Stimulated activated CD8-positive, alpha-beta memory T cell treated with anti-CD3 and anti-CD28 coated beads, Interleukin-7, amount 100 ng/mL, for 24 hours (primary cell): ENCODE results near the gene PNPLA7.
"Not testable (repeated sequence)": the region's sequence is repeated elsewhere in the genome, so short reads cannot be mapped to it uniquely, and the experiment has no call there.

Experiments used
- DNase-seq: peaks from one replicate; pipeline ENCODE4 v3.0.0-alpha.2; 2020; ENCODE audit warnings: low read depth

The PNPLA7 gene

DNA sequence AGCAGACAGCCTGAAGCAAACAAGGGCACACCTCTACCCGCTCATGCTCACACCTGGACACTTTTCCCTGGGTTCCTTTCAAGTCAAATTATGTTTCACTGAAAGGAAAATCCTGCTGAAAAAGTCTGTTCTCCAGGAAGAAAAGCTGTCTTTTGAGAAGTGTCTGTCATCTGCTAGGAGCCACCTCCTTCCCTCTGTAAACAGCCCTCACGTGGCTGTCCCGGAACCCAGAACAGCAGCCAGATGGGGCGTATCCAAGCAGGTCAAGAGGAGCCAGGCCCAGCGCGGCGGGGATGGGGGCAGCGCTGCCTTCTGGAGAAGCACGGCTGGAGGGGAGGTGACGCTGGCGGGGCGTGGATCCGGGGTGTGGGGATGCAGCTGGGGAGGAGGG is at the start of gene PNPLA7:
Gene PNPLA7 (minus strand): TSS at position 172 of the 391 bp plus-strand sequence. CDS start 205 bp downstream, outside the sequence.
- DNase-seq, result no peak

DNA sequence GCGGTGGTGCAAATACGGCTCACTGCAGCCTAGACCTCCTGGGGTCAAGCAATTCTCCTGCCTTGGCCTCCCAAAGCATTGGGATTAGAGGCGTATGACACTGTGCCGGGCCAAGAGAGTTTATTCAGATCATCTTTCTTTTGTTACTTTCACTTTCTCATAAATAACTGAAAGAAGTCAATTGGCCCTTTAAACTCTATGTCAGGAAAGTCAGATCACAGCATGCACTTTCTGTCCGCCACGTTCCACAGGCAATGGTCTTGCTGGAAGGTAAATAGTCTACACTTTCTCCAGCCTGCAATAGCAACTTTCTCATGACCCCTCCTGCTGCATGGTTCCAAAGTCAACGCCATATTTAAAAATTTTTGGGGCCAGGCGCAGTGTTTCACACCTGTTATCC is 48.7 kb upstream of the PNPLA7 start:
- no peak for DNase-seq

DNA sequence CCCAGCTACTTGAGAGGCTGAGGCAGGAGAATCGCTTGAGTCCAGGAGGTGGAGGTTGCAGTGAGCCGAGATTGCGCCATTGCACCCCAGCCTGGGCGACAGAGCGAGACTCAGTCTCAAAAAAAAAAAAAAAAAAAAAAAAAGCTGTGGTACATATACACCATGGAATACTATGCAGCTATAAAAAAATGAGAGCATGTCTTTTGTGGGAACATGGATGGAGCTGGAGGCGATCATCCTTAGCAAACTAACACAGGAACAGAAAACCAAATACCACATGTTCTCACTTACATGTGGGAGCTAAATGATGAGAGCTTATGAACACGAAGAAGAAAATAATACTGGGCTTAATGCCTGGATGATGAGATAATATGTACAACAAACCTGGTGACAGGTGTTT is 46.4 kb upstream of the PNPLA7 start:
- DNase-seq, result not testable (repeated sequence)

- no peak for DNase-seq
Observed at GRCh38 chr9:137593176-137593575, 43.0 kb upstream of the PNPLA7 start.

DNA sequence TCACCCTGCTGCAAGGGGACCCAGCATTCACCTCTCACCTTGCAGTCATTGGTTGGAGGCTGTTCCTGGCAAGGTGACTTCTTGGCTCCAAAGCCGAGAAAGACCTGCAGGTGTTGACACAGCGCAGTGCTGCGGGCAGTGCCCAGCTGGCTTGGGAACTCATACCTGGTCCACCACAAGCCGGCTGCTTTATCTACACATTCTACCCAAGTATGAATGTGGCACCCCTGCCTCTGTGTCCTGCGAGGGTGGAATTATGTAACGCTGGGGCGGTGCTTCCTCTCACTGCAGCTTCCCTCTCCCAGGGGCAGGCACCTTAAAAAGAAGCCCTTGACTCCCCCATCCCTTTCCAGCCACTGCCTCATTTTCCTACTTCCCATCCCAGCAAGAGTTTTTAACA is 42.6 kb upstream of the PNPLA7 start:
- DNase-seq, result no peak

DNA sequence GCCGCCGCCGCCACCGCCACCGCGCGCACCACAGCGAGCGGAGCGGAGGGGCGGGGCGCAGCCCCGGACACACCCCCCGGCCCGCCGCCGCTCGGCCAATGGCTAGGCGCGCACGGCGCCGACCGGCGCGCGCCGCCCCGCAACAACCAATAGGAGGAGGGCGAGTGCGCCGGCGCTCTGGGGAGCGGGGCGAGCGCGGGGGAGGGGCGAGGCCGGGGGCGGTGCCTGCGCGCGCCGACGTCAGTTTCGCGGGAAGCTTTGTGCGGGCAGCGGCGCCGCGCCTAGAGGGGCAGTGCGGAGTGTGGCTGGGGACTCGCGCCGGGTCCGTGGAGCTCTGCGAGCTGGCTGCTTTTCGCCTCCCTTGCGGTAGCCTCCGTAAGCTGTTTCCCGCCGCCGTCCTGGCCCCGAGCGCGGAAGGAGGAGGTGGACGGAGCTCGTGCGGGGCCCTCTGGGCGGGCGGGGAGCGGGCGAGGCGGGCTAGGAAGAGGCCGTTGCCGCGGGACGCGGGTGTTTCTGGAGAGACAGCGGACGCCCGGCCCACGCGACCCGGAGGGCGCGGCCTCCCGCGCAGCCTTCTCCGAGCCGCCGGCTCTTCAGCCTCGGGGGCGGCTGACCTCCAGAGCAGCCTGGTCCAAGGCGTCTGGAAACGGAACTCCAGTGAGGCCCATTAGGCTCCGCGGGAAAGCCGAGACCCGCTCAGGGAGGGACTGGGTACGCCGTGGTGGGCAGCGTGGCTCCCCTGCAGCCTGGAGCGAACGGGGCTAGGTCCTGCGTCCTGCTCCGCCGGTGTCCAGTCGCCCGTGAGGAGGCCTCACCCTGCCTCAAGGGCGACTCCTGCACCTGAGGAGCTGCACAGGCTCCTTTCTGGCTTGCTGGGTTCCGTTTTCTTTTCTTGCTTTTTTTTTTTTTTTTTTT is 40.5 kb upstream of the PNPLA7 start, which contains the start of gene ZMYND19:
Gene ZMYND19 (minus strand): TSS at position 44 of the 915 bp plus-strand sequence. CDS start 249 bp downstream, outside the sequence.
- DNase-seq, result peak; percentile 78

DNA sequence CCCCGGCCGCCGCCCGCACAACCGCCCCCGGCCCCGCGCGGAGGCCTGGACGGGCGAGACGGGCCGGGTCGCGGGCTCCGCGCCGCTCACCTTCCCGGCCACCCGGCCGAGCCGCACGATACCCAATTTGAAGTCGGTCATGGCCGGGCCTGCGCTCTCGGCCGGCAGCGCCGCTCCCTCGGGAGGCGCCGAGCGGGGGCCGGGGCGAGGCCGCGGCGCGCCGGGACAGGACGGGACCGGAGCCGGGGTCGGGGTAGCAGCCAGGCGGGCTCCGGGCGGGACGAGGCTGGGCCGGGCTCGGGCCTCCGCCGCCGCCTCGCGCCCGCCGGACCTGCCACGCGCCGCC is 39.9 kb upstream of the PNPLA7 start:
- no peak for DNase-seq

DNA sequence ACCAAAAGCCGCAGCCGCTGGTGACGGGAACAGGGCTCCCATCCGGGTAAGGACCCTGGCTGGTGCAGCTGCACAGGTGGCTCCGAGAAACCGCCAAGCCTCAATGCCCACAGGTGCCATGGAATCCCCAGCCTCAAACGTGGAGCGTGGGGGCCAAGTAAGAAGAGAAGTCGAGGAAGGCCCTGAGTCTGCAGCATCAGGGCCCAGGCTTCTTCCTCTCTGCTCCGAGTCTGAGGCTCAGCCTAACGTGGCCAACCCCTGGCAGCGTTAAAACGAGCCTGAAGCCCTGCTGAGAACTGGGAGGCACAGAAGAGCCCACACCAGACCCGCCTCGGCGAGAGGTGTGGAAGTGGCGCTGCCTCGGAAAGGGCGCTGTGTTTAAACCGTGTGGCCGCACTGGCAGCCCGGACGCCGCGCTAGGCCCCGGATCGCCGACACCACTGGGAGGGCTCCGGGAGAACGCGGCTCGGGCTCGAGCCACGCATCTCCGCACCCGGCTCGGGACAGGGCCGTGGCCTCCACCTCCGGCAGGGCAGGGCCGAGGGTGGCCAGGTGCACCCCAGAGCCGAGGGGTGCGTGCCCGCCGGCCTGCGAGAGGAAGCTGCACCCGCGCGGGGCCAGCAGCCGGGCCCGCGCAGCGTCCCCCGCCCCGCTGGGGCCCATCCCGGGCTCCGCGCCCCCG is 39.4 kb upstream of the PNPLA7 start:
- no peak for DNase-seq

- DNase-seq, result no peak
Observed at GRCh38 chr9:137588891-137589290, 38.7 kb upstream of the PNPLA7 start.

DNA sequence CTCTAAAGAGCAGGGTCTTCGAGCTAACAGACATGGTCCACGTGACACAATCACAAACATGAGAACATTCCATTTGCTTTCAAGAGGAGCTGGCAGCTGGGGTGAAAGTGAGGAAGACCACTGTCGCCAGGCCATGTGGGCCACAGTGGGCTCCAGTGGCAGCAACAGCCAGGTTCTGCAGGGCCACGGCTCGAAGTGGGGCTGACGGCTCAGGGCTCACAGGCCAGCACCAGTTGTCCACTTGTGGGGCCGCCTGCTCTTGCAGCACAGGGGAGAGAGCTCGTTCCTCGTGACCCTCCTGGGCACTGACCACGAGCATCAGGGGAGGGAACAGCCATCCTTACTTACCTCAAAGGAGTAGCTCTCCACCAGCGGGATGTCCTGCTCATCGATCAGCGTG is 38.1 kb upstream of the PNPLA7 start:
- no peak for DNase-seq

GRCh38 chr9:137586854-137587253 is 36.7 kb upstream of the PNPLA7 start:
- no peak for DNase-seq

GRCh38 chr9:137583957-137584356 is 33.8 kb upstream of the PNPLA7 start:
- no peak for DNase-seq

DNA sequence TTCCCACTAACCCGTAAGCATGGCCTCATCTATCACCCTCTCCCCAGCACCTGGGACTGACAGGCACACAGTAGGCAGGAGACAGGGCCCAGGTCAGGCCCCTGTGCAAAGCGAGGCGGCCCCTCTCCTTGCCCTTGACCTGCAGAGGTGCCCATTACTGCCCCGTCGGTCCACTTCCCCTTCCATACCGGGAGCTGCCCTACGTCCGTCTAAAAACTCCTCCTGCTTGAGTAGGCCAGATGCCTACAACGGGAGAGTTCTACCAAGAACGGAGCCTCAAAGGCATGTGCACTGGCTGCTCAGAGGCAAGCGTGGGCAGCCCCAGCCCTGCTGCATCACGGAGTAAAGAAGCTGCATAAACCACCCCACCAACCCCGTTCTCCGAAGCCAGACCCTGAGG is 33.1 kb upstream of the PNPLA7 start:
- no peak for DNase-seq

DNA sequence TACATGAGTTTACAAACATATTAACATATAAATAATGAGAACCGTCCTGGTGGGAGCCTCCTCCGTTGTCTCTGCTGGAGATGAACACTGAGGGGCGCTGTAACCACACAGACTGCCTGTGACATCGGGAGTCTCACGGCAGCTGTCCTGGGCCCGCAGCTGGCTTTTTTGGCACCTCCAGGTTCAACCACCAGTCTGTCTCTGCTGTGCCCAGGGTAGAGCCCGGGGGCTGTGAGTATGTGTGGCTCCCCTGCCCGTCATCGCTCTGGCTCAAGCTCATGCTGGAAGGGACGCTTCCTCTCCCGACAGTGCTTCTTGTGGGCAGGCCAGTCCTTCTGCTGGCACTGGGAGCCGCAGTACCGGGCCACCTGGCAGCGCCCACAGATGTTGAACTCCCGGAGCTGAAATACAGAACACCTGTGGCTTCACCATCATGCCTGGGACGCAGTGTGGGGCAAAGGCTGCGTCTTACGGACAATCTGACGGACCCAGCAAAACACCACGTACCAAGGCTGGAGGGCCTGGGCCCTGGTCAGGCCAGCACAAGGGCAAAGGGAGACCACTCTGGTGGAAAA is 32.2 kb upstream of the PNPLA7 start:
- DNase-seq, result no peak

DNA sequence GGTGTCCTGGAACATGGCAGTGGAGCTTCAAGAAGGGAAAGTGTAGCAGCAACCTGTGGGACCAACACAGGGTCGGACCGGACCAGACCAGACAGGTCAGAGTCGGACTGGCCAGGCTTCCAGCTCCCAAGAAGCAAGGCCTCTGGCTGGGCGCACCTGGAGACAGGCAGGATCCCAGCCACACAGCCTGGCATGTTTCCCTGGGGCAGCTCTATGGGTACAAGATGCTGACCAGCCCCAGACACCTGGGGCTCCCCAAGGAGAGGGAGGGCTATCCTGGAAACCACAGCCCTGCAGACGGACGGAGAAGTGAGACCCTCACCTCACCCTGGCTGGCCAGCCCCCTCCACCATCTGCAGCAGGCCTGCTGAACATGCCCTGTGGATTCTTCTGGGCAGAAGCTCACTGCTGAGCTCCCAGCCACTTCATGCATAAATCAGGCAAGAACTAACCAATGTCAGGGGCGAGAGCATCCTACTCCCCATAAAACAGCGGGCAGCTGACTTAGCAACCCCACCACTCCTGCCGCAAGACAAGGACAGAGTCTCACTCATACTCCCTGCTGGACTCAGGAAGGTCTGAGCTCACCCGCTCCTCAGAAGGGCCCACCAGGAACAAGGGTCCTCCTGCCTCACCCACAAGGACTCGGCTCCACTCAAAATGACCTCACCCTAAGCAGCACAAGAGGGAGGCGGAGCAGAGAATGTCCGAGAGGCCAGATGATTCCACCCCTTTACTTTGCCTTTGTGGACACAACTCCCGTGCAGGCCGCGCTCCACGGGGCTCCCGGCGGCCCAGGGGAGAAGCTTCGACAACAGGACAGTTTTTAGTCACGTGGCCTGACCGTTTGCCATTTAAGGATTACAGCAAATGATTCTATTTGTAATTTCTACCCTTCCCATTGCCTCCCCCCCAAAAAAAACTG is 31.4 kb upstream of the PNPLA7 start:
- DNase-seq, result no peak

GRCh38 chr9:137580954-137581322 is 30.7 kb upstream of the PNPLA7 start:
- no peak for DNase-seq

DNA sequence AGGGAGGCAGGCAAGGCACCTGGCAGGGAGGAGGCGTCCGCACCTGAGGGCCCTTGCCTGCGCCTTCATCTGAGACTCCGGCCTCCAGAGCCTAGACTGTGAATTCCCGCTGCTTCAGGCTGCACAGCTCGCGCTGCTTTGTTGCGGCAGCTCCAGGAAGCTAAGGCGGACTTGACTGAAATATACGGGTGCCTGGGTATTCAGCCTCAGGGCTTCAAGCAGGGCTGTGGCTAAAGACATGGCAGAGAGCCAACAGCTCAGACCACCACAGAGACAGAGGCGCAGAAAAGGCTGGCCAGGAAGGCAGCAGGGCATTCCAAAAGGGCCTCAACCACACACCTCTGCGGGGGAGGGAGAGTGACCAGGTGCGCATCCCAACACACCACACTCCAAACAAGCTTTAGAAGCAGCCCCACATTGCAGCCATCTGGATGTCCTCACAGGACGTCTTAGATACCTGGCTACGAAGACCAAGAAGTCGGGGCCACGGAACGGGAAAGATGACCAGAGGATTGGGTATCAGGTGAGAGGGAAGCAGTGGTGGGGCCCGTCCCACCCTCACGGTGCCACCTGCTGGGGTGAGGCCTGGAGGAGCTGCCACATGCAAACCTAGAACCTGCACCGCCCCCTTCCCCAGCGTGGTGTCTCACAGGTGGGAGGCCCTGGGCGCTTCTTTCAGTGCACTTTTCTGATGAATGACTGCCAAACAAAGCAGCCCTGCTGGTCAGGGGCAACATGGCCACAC is 30.2 kb upstream of the PNPLA7 start:
- DNase-seq, result no peak

DNA sequence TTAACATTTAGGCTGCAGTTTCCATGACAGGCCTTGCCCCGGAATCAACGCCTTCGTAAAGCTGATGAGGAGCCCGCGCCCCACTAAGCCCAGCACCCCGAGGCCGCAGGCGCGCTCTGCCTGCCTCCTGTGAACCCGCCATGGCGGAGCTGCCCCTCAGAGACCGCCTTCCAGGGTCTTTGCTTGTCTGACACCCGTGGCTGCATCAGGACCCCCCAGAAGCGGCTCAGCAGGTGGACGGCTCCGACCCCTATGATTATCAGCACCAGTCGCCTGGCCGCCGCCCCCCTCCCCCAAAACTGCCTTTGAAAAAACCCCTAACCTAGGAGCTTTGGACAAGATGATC is 29.0 kb upstream of the PNPLA7 start:
- DNase-seq, result no peak

GRCh38 chr9:137578518-137579258 is 28.5 kb upstream of the PNPLA7 start, which contains the start of gene DPH7:
Gene DPH7 (minus strand): TSS chr9:137578925. CDS start chr9:137578777, 148 bp downstream.
- peak; percentile 96 for DNase-seq

GRCh38 chr9:137575716-137576411 is 25.7 kb upstream of the PNPLA7 start:
- DNase-seq, result no peak
